ENCODE measurements around the gene SLC1A2. TPM values are rescaled to one million over a fixed set of nuclear protein-coding genes. Genes with fewer than 3 reads are reported as not detected.

The SLC1A2 gene
- total and polyA plus RNA-seq, 4 donors: 0.35 to 17.0 (median 1.1) TPM

DNA sequence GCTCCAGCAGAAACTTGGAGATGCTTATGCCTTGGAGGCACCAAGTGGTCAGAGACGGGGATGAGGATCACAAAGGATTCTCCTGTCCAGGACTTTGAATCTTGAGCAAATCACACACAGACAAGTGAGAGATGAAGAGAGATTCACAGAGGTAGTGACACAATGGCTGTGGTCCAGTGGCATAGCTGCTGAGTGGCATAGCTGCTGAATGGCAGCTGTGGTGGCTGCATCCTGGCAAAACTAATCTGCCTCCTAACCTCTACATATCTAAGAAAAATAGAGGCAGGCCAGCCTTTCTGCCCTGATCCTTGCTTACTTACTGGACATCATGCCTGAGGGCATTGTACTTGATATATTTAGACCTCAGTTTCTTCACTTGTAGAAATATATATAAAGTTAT, 177.8 kb downstream of the SLC1A2 start:
- Histone ChIP-seq H3K27ac (ENCODE audit: low read depth in 1 of 2, low read length in 1 of 2) (no peak overlapping the region), H3K9ac (ENCODE audit: insufficient read depth in 1 of 2, low read length in 2 of 2) (no peak overlapping the region), H3K27me3 (ENCODE audit: control insufficient read depth in 3 of 3, insufficient read depth in 3 of 3, low read length in 2 of 3) (no peaks in the 10 kb centered on the region), H3K4me3 (no peak overlapping the region), H3K4me1 (ENCODE audit: control insufficient read depth in 5 of 5, insufficient read depth in 5 of 5, low read length in 5 of 5) (peaks cover 0 to 11% (median 0%) of the 10 kb centered on the region in 5 donors), H3K9me3 (ENCODE audit: control insufficient read depth in 4 of 4, insufficient read depth in 3 of 4, low read length in 3 of 4) (no peaks in the 10 kb centered on the region), H3K36me3 (ENCODE audit: control insufficient read depth in 4 of 4, insufficient read depth in 4 of 4, low read length in 4 of 4) (no peaks in the 10 kb centered on the region)
- ATAC-seq (ENCODE audit: insufficient read depth, low FRiP score): no peak
- WGBS, 2 donors: 91 to 95% methylated on average over 1 of the region's 1 CpG
- TF ChIP-seq, protein P1, sequence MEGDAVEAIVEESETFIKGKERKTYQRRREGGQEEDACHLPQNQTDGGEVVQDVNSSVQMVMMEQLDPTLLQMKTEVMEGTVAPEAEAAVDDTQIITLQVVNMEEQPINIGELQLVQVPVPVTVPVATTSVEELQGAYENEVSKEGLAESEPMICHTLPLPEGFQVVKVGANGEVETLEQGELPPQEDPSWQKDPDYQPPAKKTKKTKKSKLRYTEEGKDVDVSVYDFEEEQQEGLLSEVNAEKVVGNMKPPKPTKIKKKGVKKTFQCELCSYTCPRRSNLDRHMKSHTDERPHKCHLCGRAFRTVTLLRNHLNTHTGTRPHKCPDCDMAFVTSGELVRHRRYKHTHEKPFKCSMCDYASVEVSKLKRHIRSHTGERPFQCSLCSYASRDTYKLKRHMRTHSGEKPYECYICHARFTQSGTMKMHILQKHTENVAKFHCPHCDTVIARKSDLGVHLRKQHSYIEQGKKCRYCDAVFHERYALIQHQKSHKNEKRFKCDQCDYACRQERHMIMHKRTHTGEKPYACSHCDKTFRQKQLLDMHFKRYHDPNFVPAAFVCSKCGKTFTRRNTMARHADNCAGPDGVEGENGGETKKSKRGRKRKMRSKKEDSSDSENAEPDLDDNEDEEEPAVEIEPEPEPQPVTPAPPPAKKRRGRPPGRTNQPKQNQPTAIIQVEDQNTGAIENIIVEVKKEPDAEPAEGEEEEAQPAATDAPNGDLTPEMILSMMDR (IDR thresholded peaks at IDR 0.05; ENCODE audit: control extremely low read depth, extremely low read depth): no peak
- no peak for DNase-seq

DNA sequence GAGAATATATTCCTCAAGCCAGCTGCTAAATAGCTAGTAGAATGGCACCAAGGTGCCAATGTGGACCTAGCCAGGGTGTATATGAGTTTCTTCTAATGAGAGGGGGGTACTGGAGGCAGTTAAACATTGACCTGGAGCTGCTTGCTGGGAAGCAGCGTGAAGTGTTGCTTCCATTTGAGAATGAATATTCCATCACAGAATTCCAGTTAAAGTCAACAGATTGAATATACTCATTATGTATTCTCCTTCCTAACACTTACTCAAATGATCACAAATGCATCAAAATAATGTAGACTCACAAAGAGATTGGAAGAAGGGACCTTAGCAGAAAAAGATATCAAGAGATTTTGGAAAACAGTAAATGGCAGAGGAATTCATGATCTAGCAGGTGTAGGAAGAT, 178.3 kb downstream of the SLC1A2 start:
- Histone ChIP-seq H3K27ac (ENCODE audit: low read depth in 1 of 2, low read length in 1 of 2) (no peak overlapping the region), H3K4me1 (ENCODE audit: control insufficient read depth in 5 of 5, insufficient read depth in 5 of 5, low read length in 5 of 5) (peaks cover 0 to 11% (median 0%) of the 10 kb centered on the region in 5 donors), H3K4me3 (no peak overlapping the region), H3K9me3 (ENCODE audit: control insufficient read depth in 4 of 4, insufficient read depth in 3 of 4, low read length in 3 of 4) (no peaks in the 10 kb centered on the region), H3K27me3 (ENCODE audit: control insufficient read depth in 3 of 3, insufficient read depth in 3 of 3, low read length in 2 of 3) (no peaks in the 10 kb centered on the region), H3K9ac (ENCODE audit: insufficient read depth in 1 of 2, low read length in 2 of 2) (no peak overlapping the region), H3K36me3 (ENCODE audit: control insufficient read depth in 4 of 4, insufficient read depth in 4 of 4, low read length in 4 of 4) (no peaks in the 10 kb centered on the region)
- DNase-seq: no peak
- no peak for ATAC-seq (ENCODE audit: insufficient read depth, low FRiP score)
- TF ChIP-seq, protein P1 (IDR thresholded peaks at IDR 0.05; ENCODE audit: control extremely low read depth, extremely low read depth): no peak
- 97 to 98% methylated on average over 1 of the region's 1 CpG for WGBS, 2 donors

DNA sequence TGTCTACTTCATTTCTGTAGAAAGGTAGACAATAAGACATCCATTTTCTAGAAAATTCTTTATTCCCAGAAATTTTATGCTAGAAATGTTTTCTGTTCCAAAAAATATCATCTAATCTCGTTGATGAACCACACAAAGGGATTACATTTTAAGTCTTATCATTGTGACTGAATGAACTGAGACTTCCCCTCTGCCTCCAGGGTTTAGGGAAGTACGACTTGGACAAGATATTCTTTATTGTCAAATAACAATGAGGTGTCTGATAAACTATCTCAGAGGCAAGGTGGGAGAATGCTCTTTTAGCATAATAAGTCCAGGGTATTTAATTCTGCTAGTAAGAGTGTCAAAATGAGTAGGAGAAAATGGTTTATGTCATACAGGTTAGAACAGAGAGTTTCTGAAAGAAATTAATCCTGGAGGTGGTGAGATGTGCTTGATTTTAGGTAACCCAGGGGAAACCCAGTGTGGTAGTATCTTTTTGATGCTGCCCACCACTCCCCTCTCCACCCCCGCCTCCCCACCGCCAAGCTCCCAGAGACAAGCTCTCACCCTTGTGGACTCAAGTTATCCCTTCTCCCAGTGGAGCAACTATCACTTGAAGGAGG, 179.8 kb downstream of the SLC1A2 start:
- Histone ChIP-seq H3K9ac (ENCODE audit: insufficient read depth in 1 of 2, low read length in 2 of 2) (no peak overlapping the region), H3K36me3 (ENCODE audit: control insufficient read depth in 4 of 4, insufficient read depth in 4 of 4, low read length in 4 of 4) (no peaks in the 10 kb centered on the region), H3K9me3 (ENCODE audit: control insufficient read depth in 4 of 4, insufficient read depth in 3 of 4, low read length in 3 of 4) (no peaks in the 10 kb centered on the region), H3K4me3 (no peak overlapping the region), H3K27me3 (ENCODE audit: control insufficient read depth in 3 of 3, insufficient read depth in 3 of 3, low read length in 2 of 3) (no peaks in the 10 kb centered on the region), H3K4me1 (ENCODE audit: control insufficient read depth in 5 of 5, insufficient read depth in 5 of 5, low read length in 5 of 5) (peaks cover 0 to 11% (median 0%) of the 10 kb centered on the region in 5 donors), H3K27ac (ENCODE audit: low read depth in 1 of 2, low read length in 1 of 2) (no peak overlapping the region)
- DNase-seq (no peak), ATAC-seq (ENCODE audit: insufficient read depth, low FRiP score) (no peak)
- 53 to 61% methylated on average over 4 of the region's 4 CpGs for WGBS, 2 donors
- TF ChIP-seq, protein P1 (IDR thresholded peaks at IDR 0.05; ENCODE audit: control extremely low read depth, extremely low read depth): no peak

DNA sequence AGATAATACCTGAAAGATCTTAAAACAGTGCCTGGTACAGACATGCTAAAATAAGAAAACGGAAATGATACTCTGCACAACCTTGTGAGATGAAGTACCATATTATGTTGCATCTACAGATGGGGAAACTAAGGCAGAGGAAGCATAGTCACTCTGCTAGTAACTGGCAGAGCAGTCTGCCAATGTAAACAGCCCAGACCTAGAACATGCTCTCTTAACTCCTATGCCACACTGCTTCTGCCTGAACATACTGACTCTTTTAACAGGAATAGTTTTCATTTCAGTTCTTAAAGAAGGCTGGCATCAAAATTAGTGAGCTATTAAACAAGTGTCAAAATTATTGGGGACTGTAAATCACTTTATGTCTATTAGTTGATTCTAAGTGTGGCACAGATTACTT, 180.5 kb downstream of the SLC1A2 start:
- no peak overlapping the region for H3K9ac ChIP-seq (ENCODE audit: insufficient read depth in 1 of 2, low read length in 2 of 2)
- H3K27ac ChIP-seq (ENCODE audit: low read depth in 1 of 2, low read length in 1 of 2): no peak overlapping the region
- TF ChIP-seq, protein P1 (IDR thresholded peaks at IDR 0.05; ENCODE audit: control extremely low read depth, extremely low read depth): no peak
- peaks cover 0 to 11% (median 0%) of the 10 kb centered on the region in 5 donors for H3K4me1 ChIP-seq (ENCODE audit: control insufficient read depth in 5 of 5, insufficient read depth in 5 of 5, low read length in 5 of 5)
- DNase-seq: no peak
- ATAC-seq (ENCODE audit: insufficient read depth, low FRiP score): no peak
- no peaks in the 10 kb centered on the region for H3K36me3 ChIP-seq (ENCODE audit: control insufficient read depth in 4 of 4, insufficient read depth in 4 of 4, low read length in 4 of 4)
- no peaks in the 10 kb centered on the region for H3K27me3 ChIP-seq (ENCODE audit: control insufficient read depth in 3 of 3, insufficient read depth in 3 of 3, low read length in 2 of 3)
- H3K9me3 ChIP-seq (ENCODE audit: control insufficient read depth in 4 of 4, insufficient read depth in 3 of 4, low read length in 3 of 4): no peaks in the 10 kb centered on the region
- WGBS, 2 donors: 86 to 97% methylated on average over 1 of the region's 1 CpG
- H3K4me3 ChIP-seq: no peak overlapping the region

All from lung (tissue), 12 donors.